GM12873 (cell line): ENCODE measurements around the gene CPT2.

Source experiments
- CTCF ChIP-seq: IDR thresholded peaks from 2 replicates; pipeline ENCODE4 v1.5.1; 2012; ENCODE audit warnings: low read depth, mild to moderate bottlenecking, moderate library complexity, low read length, control low read depth; ENCODE audit not compliant: insufficient read depth; ENCODE audit errors: missing control alignments

Gene CPT2

GRCh38 chr1:53190210-53190611 lies 6.4 kb upstream of the CPT2 start:
- TF ChIP-seq CTCF = no peak

GRCh38 chr1:53195246-53196016 lies 1.2 kb upstream of the CPT2 start:
- no peak for TF ChIP-seq CTCF

- no peak for TF ChIP-seq CTCF
Observed at GRCh38 chr1:53196017-53196484, 573 bp upstream of the CPT2 start.

DNA sequence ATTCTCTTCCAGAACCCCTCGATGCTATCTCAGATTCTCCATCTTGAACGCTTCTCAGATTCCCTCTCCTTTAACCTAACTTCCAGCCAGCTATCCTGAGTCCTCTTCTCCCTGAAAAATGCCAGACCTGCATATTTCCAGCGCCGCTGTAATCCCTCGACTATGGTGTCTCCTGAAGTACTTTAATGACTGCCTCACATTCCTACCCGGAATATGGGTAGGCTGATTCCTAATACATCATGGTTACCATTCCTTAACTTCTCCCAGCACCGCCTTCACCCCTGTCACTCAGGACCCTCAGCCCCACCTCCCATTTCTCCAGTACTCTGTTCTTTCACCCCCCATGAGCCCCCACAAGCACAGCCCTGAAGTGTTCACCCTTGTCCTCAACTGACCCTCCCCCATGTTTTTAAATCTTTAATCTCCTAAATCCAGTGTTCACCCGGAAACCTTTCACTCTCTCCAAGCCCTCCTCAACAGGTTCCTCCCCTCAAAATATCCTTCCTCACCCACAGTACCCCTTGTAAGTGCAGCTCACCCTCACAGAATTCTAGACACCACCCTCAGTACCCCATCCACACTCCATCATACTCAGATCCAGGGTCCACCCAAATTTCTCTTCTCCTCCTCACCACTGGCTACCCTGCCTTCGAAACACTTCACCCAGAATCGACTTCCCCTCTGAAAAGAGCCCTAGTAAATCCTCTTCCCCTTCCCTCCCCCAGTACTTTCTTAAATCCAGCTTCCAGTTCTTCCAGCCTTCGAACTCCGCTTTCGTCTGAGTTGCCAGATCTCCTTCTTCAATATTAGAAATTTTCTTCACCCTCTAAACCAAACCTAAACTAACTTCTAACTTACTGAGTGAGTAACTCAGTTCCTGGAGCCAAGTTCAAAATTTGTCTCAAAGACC lies 922 bp downstream of the CPT2 start:
- no peak for TF ChIP-seq CTCF

DNA sequence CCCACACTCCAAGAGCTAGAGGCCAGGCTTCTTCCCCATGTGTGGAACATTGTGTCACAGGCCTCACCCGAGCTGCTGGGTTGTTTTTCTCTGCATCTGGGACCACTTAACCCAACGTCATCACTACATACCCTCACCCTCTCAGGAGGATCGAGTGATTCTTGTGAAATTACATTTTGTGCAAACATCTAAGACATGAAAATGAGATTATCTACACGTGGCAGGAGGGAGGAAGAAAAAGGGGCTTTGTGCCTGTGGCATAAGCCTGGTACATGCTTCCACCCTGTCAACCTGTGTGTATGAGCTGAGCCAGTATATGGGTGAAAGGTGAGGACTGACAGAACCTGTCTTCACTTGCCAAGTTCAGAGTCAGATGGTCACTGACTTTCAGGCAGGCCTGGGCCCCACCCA lies 1.6 kb downstream of the CPT2 start:
- TF ChIP-seq CTCF = no peak

GRCh38 chr1:53203466-53203865 lies 6.8 kb downstream of the CPT2 start:
- no peak for TF ChIP-seq CTCF

DNA sequence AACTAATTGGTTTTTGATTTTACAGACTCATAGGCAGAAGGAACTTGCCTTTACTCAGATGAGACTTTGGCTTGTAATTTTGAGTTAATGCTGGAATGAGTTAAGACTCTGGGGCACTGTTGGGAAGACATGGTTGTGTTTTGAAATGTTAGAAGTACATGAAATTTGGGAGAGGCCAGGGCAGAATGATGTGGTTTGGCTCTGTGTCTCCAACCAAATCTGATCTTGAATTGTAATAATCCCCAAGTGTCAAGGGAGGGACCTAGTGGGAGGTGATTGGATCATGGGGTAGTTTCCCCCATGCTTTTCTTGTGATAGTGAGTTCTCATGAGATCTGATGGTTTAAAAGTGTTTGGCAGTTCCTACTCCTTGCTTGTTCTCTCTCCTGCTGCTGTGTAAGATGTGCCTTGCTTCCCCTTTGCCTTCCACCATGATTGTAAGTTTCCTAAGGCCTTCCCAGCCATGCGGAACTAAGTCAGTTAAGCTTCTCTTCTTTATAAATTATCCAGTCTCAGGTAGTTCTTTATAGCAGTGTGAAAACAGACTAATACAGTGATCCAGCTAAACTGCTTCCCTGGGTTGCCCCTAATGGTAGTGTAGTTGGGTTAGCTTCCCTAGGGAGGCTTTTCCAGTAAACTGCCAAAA lies 10.2 kb downstream of the CPT2 start:
- no peak for TF ChIP-seq CTCF
